ENCODE measurements around the gene CRYBB1.

DNA sequence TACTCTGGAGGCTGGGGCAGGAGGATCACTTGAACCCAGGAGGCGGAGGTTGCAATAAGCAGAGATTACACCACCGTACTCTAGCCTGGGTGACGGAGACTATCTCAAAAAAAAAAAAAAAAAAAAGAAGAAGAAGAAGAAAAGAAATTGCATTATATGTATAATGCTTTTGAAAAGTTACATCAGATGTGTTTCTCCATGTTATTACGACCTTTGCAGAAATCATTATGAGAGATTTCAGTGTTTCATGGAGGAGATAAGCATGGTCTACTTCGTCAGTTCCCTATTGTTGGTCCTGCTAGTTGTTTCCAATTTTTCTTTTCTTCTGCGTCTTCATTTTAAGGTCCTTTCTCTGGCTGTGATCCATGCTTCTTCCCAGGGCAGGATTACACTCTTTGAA lies 42.5 kb upstream of the CRYBB1 start:
- no peak for TF ChIP-seq POLR2A (IDR thresholded peaks at IDR 0.05)
- TF ChIP-seq, protein P1, sequence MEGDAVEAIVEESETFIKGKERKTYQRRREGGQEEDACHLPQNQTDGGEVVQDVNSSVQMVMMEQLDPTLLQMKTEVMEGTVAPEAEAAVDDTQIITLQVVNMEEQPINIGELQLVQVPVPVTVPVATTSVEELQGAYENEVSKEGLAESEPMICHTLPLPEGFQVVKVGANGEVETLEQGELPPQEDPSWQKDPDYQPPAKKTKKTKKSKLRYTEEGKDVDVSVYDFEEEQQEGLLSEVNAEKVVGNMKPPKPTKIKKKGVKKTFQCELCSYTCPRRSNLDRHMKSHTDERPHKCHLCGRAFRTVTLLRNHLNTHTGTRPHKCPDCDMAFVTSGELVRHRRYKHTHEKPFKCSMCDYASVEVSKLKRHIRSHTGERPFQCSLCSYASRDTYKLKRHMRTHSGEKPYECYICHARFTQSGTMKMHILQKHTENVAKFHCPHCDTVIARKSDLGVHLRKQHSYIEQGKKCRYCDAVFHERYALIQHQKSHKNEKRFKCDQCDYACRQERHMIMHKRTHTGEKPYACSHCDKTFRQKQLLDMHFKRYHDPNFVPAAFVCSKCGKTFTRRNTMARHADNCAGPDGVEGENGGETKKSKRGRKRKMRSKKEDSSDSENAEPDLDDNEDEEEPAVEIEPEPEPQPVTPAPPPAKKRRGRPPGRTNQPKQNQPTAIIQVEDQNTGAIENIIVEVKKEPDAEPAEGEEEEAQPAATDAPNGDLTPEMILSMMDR (IDR thresholded peaks at IDR 0.05) = no peak
